Adrenal gland (tissue), 5 donors: ENCODE results near the gene POLR2A.

Source experiments
- CTCF ChIP-seq, 6 experiments: fragments of 450-650 bp in 4 of 6; fragments of 200-600 bp in 2 of 6; sonication (generic) in 1 of 6; IDR thresholded peaks; 1 replicate in 5 of 6; 2 replicates in 1 of 6; pipeline versions ENCODE4 v1.5.1 to v1.8.0; 2016 to 2021; ENCODE audit warnings: antibody characterized with exemption in 6 of 6, mild to moderate bottlenecking in 2 of 6, moderate library complexity in 1 of 6
- POLR2A ChIP-seq, 2 donors: fragments of 450-650 bp; IDR thresholded peaks; one replicate each; pipeline ENCODE4 v1.6.1; 2017; ENCODE audit warnings: antibody characterized with exemption in 2 of 2, mild to moderate bottlenecking in 2 of 2, moderate library complexity in 1 of 2
- donor health status: DM: no; HTN: no; CAD: no.

- peak in 1 of 6 experiments; percentile 1 for TF ChIP-seq CTCF (IDR thresholded peaks at IDR 0.05)
- peak; percentile 100 for TF ChIP-seq POLR2A (IDR thresholded peaks at IDR 0.05)
Measured at GRCh38 chr17:7484067-7484918, at the start of gene POLR2A.
